Calu3 (cell line): Measurements from ENCODE around the gene MGA. TPM values are rescaled to one million over a fixed set of nuclear protein-coding genes. Genes with fewer than 3 reads are reported as not detected.
"Not testable (repeated sequence)": the region's sequence is repeated elsewhere in the genome, so short reads cannot be mapped to it uniquely, and the experiment has no call there.

Experiments used
- BruUV-seq: library from RNA; stranded (reverse); fragments of 400-500 nt; replicated peaks from 2 replicates; lab custom pipeline; 2021; lab: Mats Ljungman, UMichigan
- CTCF ChIA-PET: fragments of 300-600 bp; sonication (Branson Sonifier 250); formaldehyde crosslinking; loops from one replicate; lab custom pipeline; 2022; ENCODE audit warnings: antibody characterized with exemption; lab: Charles Lee
- DNase-seq: peaks from one replicate; pipeline ENCODE4 v3.0.0; 2022
- H3K27ac Mint-ChIP-seq: one replicate; pipeline ENCODE4 v1.8.0; 2022; ENCODE audit warnings: mixed read lengths; ENCODE audit not compliant: unreplicated experiment
- H3K27me3 Mint-ChIP-seq: one replicate; pipeline ENCODE4 v1.8.0; 2022; ENCODE audit warnings: mixed read lengths; ENCODE audit not compliant: unreplicated experiment
- H3K36me3 Mint-ChIP-seq: one replicate; pipeline ENCODE4 v1.8.0; 2022; ENCODE audit warnings: mild to moderate bottlenecking, moderate library complexity, mixed read lengths; ENCODE audit not compliant: insufficient read depth, unreplicated experiment
- H3K4me1 Mint-ChIP-seq: one replicate; pipeline ENCODE4 v1.8.0; 2022; ENCODE audit warnings: mild to moderate bottlenecking, low read depth, mixed read lengths; ENCODE audit not compliant: unreplicated experiment
- H3K4me3 Mint-ChIP-seq: one replicate; pipeline ENCODE4 v1.8.0; 2022; ENCODE audit warnings: mild to moderate bottlenecking, low read depth, moderate library complexity, mixed read lengths; ENCODE audit not compliant: unreplicated experiment
- H3K9me3 Mint-ChIP-seq: one replicate; pipeline ENCODE4 v1.8.0; 2022; ENCODE audit warnings: low read depth, mixed read lengths; ENCODE audit not compliant: unreplicated experiment
- intact Hi-C: fragments of 100-400 bp; cut with micrococcal nuclease; formaldehyde crosslinking; loops from one replicate; pipeline ENCODE4 v1.10.0; 2022; ENCODE audit not compliant: unreplicated experiment
- total RNA-seq: library from RNA; stranded (reverse); gene quantifications from 2 replicates; pipeline ENCODE4 v1.2.3, GENCODE V29; 2022
- TF ChIP-seq, protein P1 (sequence below): fragments of 200-600 bp; IDR thresholded peaks from one replicate; pipeline ENCODE4 v1.8.0; 2022; ENCODE audit warnings: antibody characterized with exemption; ENCODE audit not compliant: unreplicated experiment

Gene MGA
- total RNA-seq, 1 experiment from 2014 or later, result 26.4 TPM

DNA sequence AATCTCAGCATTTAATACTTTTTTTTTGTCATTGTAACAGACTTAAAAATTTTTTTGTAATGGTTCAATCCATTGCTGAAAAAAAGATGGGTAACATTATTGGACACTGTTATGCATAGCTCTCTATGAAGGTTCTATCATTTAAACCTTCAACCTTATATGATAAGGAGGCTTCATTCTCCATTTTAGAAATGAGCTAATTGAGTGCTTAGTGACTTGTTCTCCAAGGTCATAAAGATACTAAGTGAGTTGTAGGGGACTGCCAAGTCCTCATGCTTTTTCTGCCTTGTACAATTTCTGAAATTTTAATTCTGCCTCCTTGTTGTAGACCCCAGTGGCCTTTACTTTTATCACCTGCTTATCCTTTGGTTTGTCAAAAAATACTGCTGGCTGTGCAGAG, 56.7 kb downstream of the MGA start:
- Mint-ChIP-seq H3K4me1 (no peaks in the 10 kb centered on the region), H3K27me3 (no peaks in the 10 kb centered on the region), H3K9me3 (no peaks in the 10 kb centered on the region), H3K4me3 (no peak overlapping the region), H3K27ac (no peak overlapping the region), H3K36me3 (peaks cover 5% of the 10 kb centered on the region)
- no TSS peak for BruUV-seq
- CTCF ChIA-PET, result no interaction called here
- no peak for DNase-seq
- intact Hi-C loops, result no loop called here
- TF ChIP-seq, protein P1, sequence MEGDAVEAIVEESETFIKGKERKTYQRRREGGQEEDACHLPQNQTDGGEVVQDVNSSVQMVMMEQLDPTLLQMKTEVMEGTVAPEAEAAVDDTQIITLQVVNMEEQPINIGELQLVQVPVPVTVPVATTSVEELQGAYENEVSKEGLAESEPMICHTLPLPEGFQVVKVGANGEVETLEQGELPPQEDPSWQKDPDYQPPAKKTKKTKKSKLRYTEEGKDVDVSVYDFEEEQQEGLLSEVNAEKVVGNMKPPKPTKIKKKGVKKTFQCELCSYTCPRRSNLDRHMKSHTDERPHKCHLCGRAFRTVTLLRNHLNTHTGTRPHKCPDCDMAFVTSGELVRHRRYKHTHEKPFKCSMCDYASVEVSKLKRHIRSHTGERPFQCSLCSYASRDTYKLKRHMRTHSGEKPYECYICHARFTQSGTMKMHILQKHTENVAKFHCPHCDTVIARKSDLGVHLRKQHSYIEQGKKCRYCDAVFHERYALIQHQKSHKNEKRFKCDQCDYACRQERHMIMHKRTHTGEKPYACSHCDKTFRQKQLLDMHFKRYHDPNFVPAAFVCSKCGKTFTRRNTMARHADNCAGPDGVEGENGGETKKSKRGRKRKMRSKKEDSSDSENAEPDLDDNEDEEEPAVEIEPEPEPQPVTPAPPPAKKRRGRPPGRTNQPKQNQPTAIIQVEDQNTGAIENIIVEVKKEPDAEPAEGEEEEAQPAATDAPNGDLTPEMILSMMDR, result no peak

DNA sequence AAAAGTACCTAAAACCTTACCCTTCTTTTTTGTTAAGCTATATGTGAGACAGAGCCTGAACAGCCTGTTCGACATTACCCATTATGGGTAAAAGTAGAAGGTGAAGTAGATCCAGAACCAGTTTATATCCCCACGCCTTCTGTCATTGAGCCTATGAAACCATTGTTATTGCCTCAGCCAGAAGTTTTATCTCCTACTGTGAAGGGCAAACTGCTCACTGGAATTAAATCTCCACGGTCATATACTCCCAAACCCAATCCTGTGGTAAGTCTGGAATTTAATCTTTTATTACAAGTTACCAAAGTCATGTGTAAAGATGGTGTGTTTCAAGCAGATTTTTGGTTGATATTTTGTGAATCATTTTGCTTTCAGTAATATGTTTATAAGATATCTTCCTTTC, 66.9 kb downstream of the MGA start:
- TF ChIP-seq, protein P1, result no peak
- no peaks in the 10 kb centered on the region for H3K36me3 Mint-ChIP-seq
- CTCF ChIA-PET, result no interaction called here
- BruUV-seq, result no TSS peak
- H3K27me3 Mint-ChIP-seq, result no peaks in the 10 kb centered on the region
- no peaks in the 10 kb centered on the region for H3K9me3 Mint-ChIP-seq
- H3K4me1 Mint-ChIP-seq, result no peaks in the 10 kb centered on the region
- no peak for DNase-seq
- H3K4me3 Mint-ChIP-seq, result no peak overlapping the region
- intact Hi-C loops, result no loop called here
- no peak overlapping the region for H3K27ac Mint-ChIP-seq

DNA sequence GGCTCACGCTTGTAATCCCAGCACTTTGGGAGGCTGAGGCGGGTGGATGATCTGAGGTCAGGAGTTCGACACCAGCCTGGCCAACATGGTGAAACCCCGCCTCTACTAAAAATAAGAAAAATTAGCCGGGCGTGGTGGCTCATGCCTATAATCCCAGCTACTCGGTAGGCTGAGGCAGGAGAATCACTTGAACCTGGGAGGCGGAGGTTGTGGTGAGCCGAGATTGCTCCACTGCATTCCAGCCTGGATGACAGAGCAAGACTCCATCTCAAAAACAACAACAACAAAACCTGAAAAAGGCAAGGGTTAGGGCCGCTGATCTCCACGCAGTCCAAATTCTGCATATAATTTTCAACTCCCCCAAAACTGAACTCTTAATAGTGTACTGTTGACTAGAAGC, 67.9 kb downstream of the MGA start:
- H3K27me3 Mint-ChIP-seq, H3K36me3 Mint-ChIP-seq, H3K4me3 Mint-ChIP-seq, H3K4me1 Mint-ChIP-seq, CTCF ChIA-PET, intact Hi-C loops, H3K27ac Mint-ChIP-seq, H3K9me3 Mint-ChIP-seq, BruUV-seq, DNase-seq: not testable (repeated sequence)

DNA sequence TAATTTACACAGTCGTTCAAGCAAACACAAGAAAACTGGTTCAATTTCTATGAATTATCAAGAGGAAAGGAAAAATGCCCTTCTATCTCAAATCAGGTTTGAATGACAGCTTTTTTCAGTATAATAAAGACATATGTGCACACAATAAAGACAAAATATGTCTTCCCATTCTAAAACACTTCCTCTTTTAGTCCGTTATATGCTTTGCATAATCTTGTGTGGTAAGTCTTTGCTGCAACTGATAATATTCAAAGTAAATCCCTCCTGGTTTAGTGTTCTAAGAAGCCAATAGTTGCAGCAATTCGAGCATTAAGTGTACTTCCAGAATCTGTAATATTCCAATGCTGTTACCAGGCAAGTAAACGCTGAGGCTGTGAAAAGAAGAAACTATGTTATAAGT, 70.3 kb downstream of the MGA start:
- Mint-ChIP-seq H3K27ac (no peak overlapping the region), H3K36me3 (no peaks in the 10 kb centered on the region), H3K27me3 (no peaks in the 10 kb centered on the region), H3K4me1 (no peaks in the 10 kb centered on the region), H3K4me3 (no peak overlapping the region), H3K9me3 (no peaks in the 10 kb centered on the region)
- TF ChIP-seq, protein P1, result no peak
- BruUV-seq, result no TSS peak
- no peak for DNase-seq
- intact Hi-C loops, result no loop called here
- CTCF ChIA-PET, result no interaction called here

DNA sequence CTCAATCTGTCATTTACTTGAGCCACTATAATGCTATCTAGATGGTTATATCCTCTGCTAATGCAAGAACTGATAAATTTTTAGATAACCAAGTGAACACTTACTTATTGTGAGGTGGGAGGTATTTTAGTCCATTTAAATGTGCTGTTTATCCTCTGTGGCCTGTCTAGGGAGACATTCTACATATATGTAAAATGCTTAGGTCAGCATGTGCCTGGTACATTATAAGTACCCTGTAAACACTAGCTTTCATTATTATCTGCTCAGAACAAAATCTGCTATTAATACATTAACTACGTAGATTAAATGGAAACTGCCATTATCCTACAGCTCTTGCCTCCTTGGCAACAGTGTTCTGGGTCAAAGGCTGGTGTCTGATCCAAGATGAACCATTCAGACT, 72.3 kb downstream of the MGA start:
- no peaks in the 10 kb centered on the region for H3K4me1 Mint-ChIP-seq
- no peaks in the 10 kb centered on the region for H3K27me3 Mint-ChIP-seq
- no peaks in the 10 kb centered on the region for H3K9me3 Mint-ChIP-seq
- TF ChIP-seq, protein P1, result no peak
- no peak overlapping the region for H3K4me3 Mint-ChIP-seq
- CTCF ChIA-PET, result no interaction called here
- H3K27ac Mint-ChIP-seq, result no peak overlapping the region
- peaks cover 6% of the 10 kb centered on the region for H3K36me3 Mint-ChIP-seq
- no peak for DNase-seq
- no TSS peak for BruUV-seq
- intact Hi-C loops, result no loop called here
